Measurements from ENCODE around the gene KRTAP6-3.

- TF ChIP-seq POLR2A (IDR thresholded peaks at IDR 0.05) (no peak), CTCF (IDR thresholded peaks at IDR 0.05) (no peak), POLR2AphosphoS5 (IDR thresholded peaks at IDR 0.05; ENCODE audit: insufficient read depth in 1 of 2, low read depth in 1 of 2) (no peak)
These were observed 23.9 kb downstream of the KRTAP6-3 start, which contains the start of gene KRTAP20-1 for GRCh38 chr21:30616125-30616524.
